Activated CD4-positive, alpha-beta T cell treated with anti-CD3 and anti-CD28 coated beads for 24 hours (primary cell): ENCODE results near the gene KRTAP10-8.
"Not testable (repeated sequence)": the region's sequence is repeated elsewhere in the genome, so short reads cannot be mapped to it uniquely, and the experiment has no call there.

ENCODE experiments used
- DNase-seq, 2 donors: peaks; one replicate each; pipeline ENCODE4 v3.0.0-alpha.2; 2020; ENCODE audit warnings: low read depth in 2 of 2

Gene KRTAP10-8

GRCh38 chr21:44579056-44579832 lies 32.6 kb upstream of the KRTAP10-8 start:
- DNase-seq = no peak

- no peak for DNase-seq
Measured at GRCh38 chr21:44579833-44580144, 32.1 kb upstream of the KRTAP10-8 start.

GRCh38 chr21:44580231-44580821 lies 31.6 kb upstream of the KRTAP10-8 start, which contains the start of gene KRTAP10-5:
Gene KRTAP10-5, minus strand, starts transcription at chr21:44580604. Its CDS starts 26 bp downstream, at chr21:44580578.
- DNase-seq = not testable (repeated sequence)

GRCh38 chr21:44581158-44581557 lies 30.7 kb upstream of the KRTAP10-8 start:
- DNase-seq = no peak

GRCh38 chr21:44582055-44582454 lies 29.8 kb upstream of the KRTAP10-8 start:
- no peak for DNase-seq

- no peak for DNase-seq
Measured at GRCh38 chr21:44583089-44583799, 28.6 kb upstream of the KRTAP10-8 start.

GRCh38 chr21:44583800-44584147 lies 28.1 kb upstream of the KRTAP10-8 start:
- no peak for DNase-seq

- no peak for DNase-seq
Measured at GRCh38 chr21:44585892-44586291, 26.0 kb upstream of the KRTAP10-8 start.

GRCh38 chr21:44589094-44589493 lies 22.8 kb upstream of the KRTAP10-8 start:
- no peak for DNase-seq

- DNase-seq = no peak
Measured at GRCh38 chr21:44589586-44590305, 22.1 kb upstream of the KRTAP10-8 start.

- no peak for DNase-seq
Measured at GRCh38 chr21:44590311-44590721, 21.6 kb upstream of the KRTAP10-8 start.

- not testable (repeated sequence) for DNase-seq
Measured at GRCh38 chr21:44590897-44591800, 20.7 kb upstream of the KRTAP10-8 start.

- not testable (repeated sequence) for DNase-seq
Measured at GRCh38 chr21:44591801-44592130, 20.1 kb upstream of the KRTAP10-8 start.

- no peak for DNase-seq
Measured at GRCh38 chr21:44592446-44593311, 19.2 kb upstream of the KRTAP10-8 start, which contains the start of gene KRTAP10-6. Gene KRTAP10-6, minus strand, starts transcription at chr21:44592505. Its CDS starts 21 bp downstream, at chr21:44592484.

- DNase-seq = no peak
Measured at GRCh38 chr21:44593598-44594405, 18.1 kb upstream of the KRTAP10-8 start.

GRCh38 chr21:44594406-44594916 lies 17.4 kb upstream of the KRTAP10-8 start:
- DNase-seq = no peak

- DNase-seq = no peak
Measured at GRCh38 chr21:44595524-44595923, 16.4 kb upstream of the KRTAP10-8 start.

- no peak for DNase-seq
Measured at GRCh38 chr21:44596068-44596725, 15.7 kb upstream of the KRTAP10-8 start.

- DNase-seq = no peak
Measured at GRCh38 chr21:44598061-44598460, 13.8 kb upstream of the KRTAP10-8 start.
